Chondrocyte (in vitro differentiated cells): Measurements from ENCODE around the gene FOXS1. TPM values are rescaled to one million over a fixed set of nuclear protein-coding genes. Genes with fewer than 3 reads are reported as not detected.

ENCODE experiments used
- DNase-seq: peaks from one replicate; pipeline ENCODE4 v3.0.0; 2021; ENCODE audit warnings: mixed read lengths, low spot score
- H3K27ac Mint-ChIP-seq: one replicate; pipeline ENCODE4 v1.8.0; 2021; ENCODE audit warnings: mild to moderate bottlenecking, moderate library complexity, mixed read lengths; ENCODE audit not compliant: unreplicated experiment
- H3K27me3 Mint-ChIP-seq: 2 replicates; pipeline ENCODE4 v1.8.0; 2021; ENCODE audit warnings: low read depth, mixed read lengths
- H3K36me3 Mint-ChIP-seq: 2 replicates; pipeline ENCODE4 v1.8.0; 2021; ENCODE audit warnings: low read depth, mixed read lengths
- H3K4me1 Mint-ChIP-seq: 2 replicates; pipeline ENCODE4 v1.8.0; 2021; ENCODE audit warnings: low read depth, mild to moderate bottlenecking, mixed read lengths
- H3K4me3 Mint-ChIP-seq: one replicate; pipeline ENCODE4 v1.8.0; 2021; ENCODE audit warnings: mild to moderate bottlenecking, moderate library complexity, mixed read lengths; ENCODE audit not compliant: unreplicated experiment
- H3K9me3 Mint-ChIP-seq: 2 replicates; pipeline ENCODE4 v1.8.0; 2021; ENCODE audit warnings: low read depth, mixed read lengths
- CTCF ChIP-seq: fragments of 200-600 bp; sonication (generic); IDR thresholded peaks from 2 replicates; pipeline ENCODE4 v1.5.0; 2021; ENCODE audit warnings: antibody characterized with exemption, mild to moderate bottlenecking, moderate library complexity
- total RNA-seq: library from RNA; stranded (reverse); gene quantifications from 3 replicates; pipeline ENCODE4 v1.2.1, GENCODE V29; 2021

FOXS1 gene
- total RNA-seq, 1 donor from 2014 or later: 192 TPM

GRCh38 chr20:31811796-31812728 lies 33.3 kb downstream of the FOXS1 start:
- H3K36me3 Mint-ChIP-seq: no peaks in the 10 kb centered on the region
- DNase-seq: no peak
- H3K4me1 Mint-ChIP-seq: peaks cover 68% of the 10 kb centered on the region
- no peak for TF ChIP-seq CTCF
- no peaks in the 10 kb centered on the region for H3K9me3 Mint-ChIP-seq
- peak overlapping the region; percentile 99 for H3K27ac Mint-ChIP-seq
- no peaks in the 10 kb centered on the region for H3K27me3 Mint-ChIP-seq
- peak overlapping the region; percentile 41 for H3K4me3 Mint-ChIP-seq

- no peaks in the 10 kb centered on the region for H3K27me3 Mint-ChIP-seq
- no peak for DNase-seq
- peaks cover 77% of the 10 kb centered on the region for H3K4me1 Mint-ChIP-seq
- peaks cover 3% of the 10 kb centered on the region for H3K36me3 Mint-ChIP-seq
- peak overlapping the region; percentile 14 for H3K4me3 Mint-ChIP-seq
- TF ChIP-seq CTCF: no peak
- H3K27ac Mint-ChIP-seq: peak overlapping the region; percentile 99
- H3K9me3 Mint-ChIP-seq: no peaks in the 10 kb centered on the region
Observed at GRCh38 chr20:31811198-31811597, 34.2 kb downstream of the FOXS1 start.

GRCh38 chr20:31809661-31810060 lies 35.7 kb downstream of the FOXS1 start:
- H3K36me3 Mint-ChIP-seq: peaks cover 3% of the 10 kb centered on the region
- peak overlapping the region; percentile 99 for H3K27ac Mint-ChIP-seq
- no peak for DNase-seq
- H3K27me3 Mint-ChIP-seq: no peaks in the 10 kb centered on the region
- no peaks in the 10 kb centered on the region for H3K9me3 Mint-ChIP-seq
- no peak overlapping the region for H3K4me3 Mint-ChIP-seq
- TF ChIP-seq CTCF: no peak
- peaks cover 76% of the 10 kb centered on the region for H3K4me1 Mint-ChIP-seq

- Mint-ChIP-seq H3K36me3 (peaks cover 5% of the 10 kb centered on the region), H3K27ac (peak overlapping the region; percentile 99), H3K9me3 (no peaks in the 10 kb centered on the region), H3K4me1 (peaks cover 86% of the 10 kb centered on the region), H3K27me3 (no peaks in the 10 kb centered on the region), H3K4me3 (no peak overlapping the region)
- no peak for DNase-seq
- TF ChIP-seq CTCF: no peak
Observed at GRCh38 chr20:31808481-31808880, 36.9 kb downstream of the FOXS1 start.

- no peak for TF ChIP-seq CTCF
- DNase-seq: no peak
- no peaks in the 10 kb centered on the region for H3K27me3 Mint-ChIP-seq
- H3K4me1 Mint-ChIP-seq: peaks cover 72% of the 10 kb centered on the region
- peak overlapping the region; percentile 87 for H3K27ac Mint-ChIP-seq
- H3K4me3 Mint-ChIP-seq: no peak overlapping the region
- peaks cover 15% of the 10 kb centered on the region for H3K36me3 Mint-ChIP-seq
- H3K9me3 Mint-ChIP-seq: no peaks in the 10 kb centered on the region
Observed at GRCh38 chr20:31806564-31807355, 38.6 kb downstream of the FOXS1 start.
